SK-N-SH (cell line): ENCODE results near the gene CHRNB1. TPM values are rescaled to one million over a fixed set of nuclear protein-coding genes. Genes with fewer than 3 reads are reported as not detected.
A peak's percentile ranks its signal among the peaks of the same experiment; 100 is the strongest.

Experiments used
- CTCF ChIA-PET: fragments of 300-600, 350-600 bp; formaldehyde crosslinking; extraction: SDS; loops from one replicate; lab custom pipeline; 2021; lab: Yijun Ruan, JAX
- POLR2A ChIA-PET: fragments of 350-600 bp; sonication (Branson Sonifier 250); formaldehyde crosslinking; extraction: SDS; loops from one replicate; lab custom pipeline; 2020; ENCODE audit warnings: antibody characterized with exemption, inconsistent platforms; lab: Yijun Ruan, JAX
- DNase-seq: peaks from one replicate; pipeline ENCODE4 v3.0.0; 2012
- H2AFZ ChIP-seq: fragments of 200-600 bp; sonication (generic); 2 replicates; pipeline ENCODE4 v1.8.1; 2016; ENCODE audit warnings: antibody characterized with exemption, mild to moderate bottlenecking, low read depth
- H3F3A ChIP-seq: fragments of 200-600 bp; sonication (generic); replicated peaks from 2 replicates; pipeline ENCODE3; 2016; ENCODE audit warnings: antibody characterized with exemption, mild to moderate bottlenecking; ENCODE audit not compliant: insufficient read depth
- H3K27ac ChIP-seq, 2 experiments: fragments of 200-500 bp in 1 of 2; fragments of 200-600 bp in 1 of 2; sonication (Bioruptor generic) in 1 of 2; sonication (generic), shearing (Covaris generic) in 1 of 2; 2 replicates each; pipeline versions ENCODE4 v1.5.1 to v1.6.1; 2014 to 2016; ENCODE audit warnings: low read depth in 2 of 2, inconsistent platforms in 1 of 2, low read length in 1 of 2, mild to moderate bottlenecking in 1 of 2, mixed read lengths in 1 of 2
- H3K27me3 ChIP-seq: fragments of 200-600 bp; sonication (generic), shearing (Covaris generic); 2 replicates; pipeline ENCODE4 v1.6.1; 2016; ENCODE audit warnings: mixed run types; ENCODE audit not compliant: insufficient read depth
- H3K36me3 ChIP-seq, 2 experiments: fragments of 200-500 bp in 1 of 2; fragments of 200-600 bp in 1 of 2; sonication (Bioruptor generic) in 1 of 2; sonication (generic) in 1 of 2; replicated peaks in 1 of 2; 2 replicates each; pipeline versions ENCODE3 to v1.5.1; 2014 to 2016; ENCODE audit warnings: low read length in 1 of 2, mild to moderate bottlenecking in 1 of 2; ENCODE audit not compliant: insufficient read depth in 2 of 2, control insufficient read depth in 1 of 2
- H3K4me1 ChIP-seq, 2 experiments: fragments of 200-500 bp in 1 of 2; fragments of 200-600 bp in 1 of 2; sonication (Bioruptor generic) in 1 of 2; sonication (generic), shearing (Covaris generic) in 1 of 2; 2 replicates each; pipeline versions ENCODE4 v1.5.1 to v1.6.1; 2014 to 2016; ENCODE audit warnings: low read depth in 1 of 2, low read length in 1 of 2, mixed run types in 1 of 2; ENCODE audit not compliant: insufficient read depth in 2 of 2, control insufficient read depth in 1 of 2
- H3K4me2 ChIP-seq: fragments of 200-600 bp; sonication (generic), shearing (Covaris generic); 2 replicates; pipeline ENCODE4 v1.6.1; 2017; ENCODE audit warnings: mixed run types
- H3K4me3 ChIP-seq, 2 experiments: fragments of 200-500 bp in 1 of 2; fragments of 200-600 bp in 1 of 2; sonication (Bioruptor generic) in 1 of 2; sonication (generic), shearing (Covaris generic) in 1 of 2; 2 replicates each; pipeline versions ENCODE4 v1.5.1 to v1.8.1; 2014 to 2016; ENCODE audit warnings: low read depth in 2 of 2, inconsistent platforms in 1 of 2, low read length in 1 of 2, mild to moderate bottlenecking in 1 of 2, mixed read lengths in 1 of 2, moderate library complexity in 1 of 2
- H3K79me2 ChIP-seq: fragments of 200-600 bp; sonication (generic); 2 replicates; pipeline ENCODE4 v1.8.1; 2017; ENCODE audit warnings: mild to moderate bottlenecking; ENCODE audit not compliant: insufficient read depth
- H3K9ac ChIP-seq: fragments of 200-600 bp; sonication (generic); 2 replicates; pipeline ENCODE4 v1.6.1; 2017; ENCODE audit warnings: mixed run types
- H3K9me2 ChIP-seq: fragments of 200-600 bp; sonication (generic); 2 replicates; pipeline ENCODE4 v1.6.1; 2017; ENCODE audit warnings: mixed run types
- H3K9me3 ChIP-seq: fragments of 200-600 bp; sonication (generic); 2 replicates; pipeline ENCODE4 v1.6.1; 2017; ENCODE audit warnings: mixed run types, mild to moderate bottlenecking, moderate library complexity
- H4K20me1 ChIP-seq: fragments of 200-600 bp; sonication (generic); 2 replicates; pipeline ENCODE4 v1.6.1; 2017; ENCODE audit warnings: mild to moderate bottlenecking, mixed run types; ENCODE audit not compliant: insufficient read depth
- CHD2 ChIP-seq: fragments of 150-350 bp; IDR thresholded peaks from 2 replicates; pipeline ENCODE4 v1.6.1; 2018; ENCODE audit warnings: low read length; ENCODE audit not compliant: partially characterized antibody
- CTCF ChIP-seq: fragments of 200-600 bp; sonication (generic); IDR thresholded peaks from 2 replicates; pipeline ENCODE4 v1.6.1; 2017; ENCODE audit warnings: antibody characterized with exemption, mild to moderate bottlenecking, moderate library complexity
- ELF1 ChIP-seq: IDR thresholded peaks from 2 replicates; pipeline ENCODE4 v1.4.0; 2012
- FOXJ3 ChIP-seq: sonication (generic); formaldehyde crosslinking; IDR thresholded peaks from 2 replicates; pipeline ENCODE4 v1.5.1; 2020; ENCODE audit warnings: mild to moderate bottlenecking, missing genetic modification reagents
- IRF3 ChIP-seq: fragments of 150-350 bp; IDR thresholded peaks from 2 replicates; pipeline ENCODE4 v1.6.1; 2016; ENCODE audit warnings: mild to moderate bottlenecking, low read depth, low read length
- MAX ChIP-seq: IDR thresholded peaks from 2 replicates; pipeline ENCODE4 v1.4.0; 2012; ENCODE audit warnings: low read depth
- MEF2A ChIP-seq: IDR thresholded peaks from 2 replicates; pipeline ENCODE4 v1.4.0; 2012; ENCODE audit warnings: low read depth, borderline replicate concordance
- NFIC ChIP-seq: IDR thresholded peaks from 2 replicates; pipeline ENCODE4 v1.4.0; 2012; ENCODE audit warnings: borderline replicate concordance
- PBX3 ChIP-seq: IDR thresholded peaks from 2 replicates; pipeline ENCODE4; 2012
- POLR2AphosphoS5 ChIP-seq: IDR thresholded peaks from 2 replicates; pipeline ENCODE4 v1.6.1; 2012; ENCODE audit warnings: low read depth, low read length
- REST ChIP-seq: IDR thresholded peaks from 2 replicates; pipeline ENCODE4 v1.6.1; 2012; ENCODE audit warnings: mild to moderate bottlenecking, low read depth, low read length, moderate library complexity
- TAF1 ChIP-seq: IDR thresholded peaks from 2 replicates; pipeline ENCODE4 v1.6.1; 2012; ENCODE audit warnings: low read depth, mild to moderate bottlenecking, low read length, moderate library complexity, borderline replicate concordance
- TEAD4 ChIP-seq: IDR thresholded peaks from 2 replicates; pipeline ENCODE4 v1.4.0; 2012; ENCODE audit warnings: mild to moderate bottlenecking, borderline replicate concordance; ENCODE audit not compliant: insufficient read depth
- USF1 ChIP-seq: IDR thresholded peaks from 2 replicates; pipeline ENCODE4 v1.4.0; 2012; ENCODE audit warnings: low read depth, borderline replicate concordance
- WGBS: methylation state at CpG from one replicate; pipeline ENCODE4 v1.1.6; 2017; ENCODE audit warnings: low lambda C conversion rate; 5-methylcytosine and 5-hydroxymethylcytosine counted together
- polyA plus RNA-seq, 3 experiments: library from polyadenylated mRNA; depleted of rRNA; stranded (reverse); fragments of >200 nt; gene quantifications; 2 replicates each; pipeline ENCODE4 v1.2.3, GENCODE V29; 2012

Gene CHRNB1
- polyA plus RNA-seq, 1 of the 3 experiments (the other 2 are of a cell fraction), result 26.8 TPM

- no peak for DNase-seq
- Histone ChIP-seq H3K4me2 (no peak overlapping the region), H3K9me2 (no peaks in the 10 kb centered on the region), H2AFZ (no peak overlapping the region), H3K27me3 (no peaks in the 10 kb centered on the region), H3K4me1 (peaks cover 0 to 27% of the 10 kb centered on the region in 2 experiments; a peak in 1 of 4 replicates), H3K9ac (no peak overlapping the region), H3K36me3 (peaks cover 0 to 4% of the 10 kb centered on the region in 2 experiments), H3K9me3 (no peaks in the 10 kb centered on the region)
- CTCF ChIA-PET, result interaction anchor here (0.8 to 3.9 kb wide), 29 partner anchors 9 to 622 kb away, joined by 3 to 27 read pairs (median 6); partner anchors contain the start of genes CHRNB1, NLGN2, POLR2A and SENP3
- TF ChIP-seq FOXJ3 (CRISPR knock-in tag) (no peak), ELF1 (no peak), MEF2A (no peak), PBX3 (no peak), TAF1 (no peak), POLR2AphosphoS5 (no peak), MAX (no peak), TEAD4 (no peak), USF1 (no peak), CTCF (no peak), CHD2 (no peak), IRF3 (no peak), NFIC (no peak), REST (no peak)
- TF ChIP-seq, all 33 proteins: peak for 0
- Histone ChIP-seq H3K27ac (no peak overlapping the region), H3K4me3 (peak overlapping the region in 1 of 2 experiments; percentile 14; a peak in 1 of 4 replicates), H4K20me1 (no peaks in the 10 kb centered on the region), H3F3A (peaks cover 14% of the 10 kb centered on the region), H3K79me2 (peaks cover 7% of the 10 kb centered on the region; the same call in 1 of the 2 replicates)
- POLR2A ChIA-PET, result interaction anchor here (1.0 to 1.9 kb wide), 3 partner anchors 33 to 81 kb away, joined by 3 to 11 read pairs (median 4); partner anchors contain the start of genes POLR2A and TMEM256
- 86% methylated on average over 9 of the region's 31 CpGs for WGBS
Measured at GRCh38 chr17:7437369-7437863, 7.4 kb upstream of the CHRNB1 start.
